A673 (cell line): ENCODE measurements around the gene DPP7. TPM values are rescaled to one million over a fixed set of nuclear protein-coding genes. Genes with fewer than 3 reads are reported as not detected.
A peak's percentile ranks its signal among the peaks of the same experiment; 100 is the strongest.

ENCODE experiments used
- BruUV-seq: library from RNA; stranded (reverse); fragments of 400-500 nt; replicated peaks from 2 replicates; lab custom pipeline; 2021; lab: Mats Ljungman, UMichigan
- CTCF ChIA-PET: fragments of 300-600 bp; sonication (Branson Sonifier 250); formaldehyde crosslinking; loops from one replicate; lab custom pipeline; 2022; ENCODE audit warnings: antibody characterized with exemption; lab: Charles Lee
- POLR2A ChIA-PET: fragments of 300-600 bp; sonication (Branson Sonifier 250); formaldehyde crosslinking; loops from one replicate; lab custom pipeline; 2022; ENCODE audit warnings: antibody characterized with exemption; ENCODE audit not compliant: low non-redundant PET; lab: Charles Lee
- DNase-seq: peaks from one replicate; pipeline ENCODE4 v3.0.0-alpha.2; 2015; ENCODE audit warnings: low spot score
- H3K27ac ChIP-seq: fragments of 200-600 bp; sonication (generic); 2 replicates; pipeline ENCODE4 v1.5.1; 2016; ENCODE audit warnings: mixed run types, low read depth, mild to moderate bottlenecking, mixed read lengths, antibody characterized with exemption, low read length; ENCODE audit not compliant: poor library complexity, severe bottlenecking
- H3K27me3 ChIP-seq: fragments of 200-600 bp; sonication (generic); replicated peaks from 2 replicates; pipeline ENCODE4 v1.6.1; 2017; ENCODE audit warnings: mixed run types, low read depth, mild to moderate bottlenecking, mixed read lengths, antibody characterized with exemption, low read length; ENCODE audit not compliant: insufficient read depth, poor library complexity
- H3K36me3 ChIP-seq: fragments of 200-600 bp; sonication (generic); 2 replicates; pipeline ENCODE4 v1.6.1; 2016; ENCODE audit warnings: mixed run types, mild to moderate bottlenecking, mixed read lengths, antibody characterized with exemption, low read length; ENCODE audit not compliant: insufficient read depth, poor library complexity, severe bottlenecking
- H3K4me1 ChIP-seq: fragments of 200-600 bp; sonication (generic); 2 replicates; pipeline ENCODE4 v1.6.1; 2017; ENCODE audit warnings: mixed run types, mild to moderate bottlenecking, mixed read lengths, antibody characterized with exemption, low read length; ENCODE audit not compliant: insufficient read depth, poor library complexity, severe bottlenecking
- H3K4me3 ChIP-seq: fragments of 200-600 bp; sonication (generic); 2 replicates; pipeline ENCODE4 v1.5.1; 2016; ENCODE audit warnings: low read depth, mixed run types, mild to moderate bottlenecking, mixed read lengths, low read length; ENCODE audit not compliant: poor library complexity, severe bottlenecking
- H3K9me3 ChIP-seq: fragments of 200-600 bp; sonication (generic); 2 replicates; pipeline ENCODE4 v1.6.1; 2016; ENCODE audit warnings: mixed run types, low read depth, mild to moderate bottlenecking, mixed read lengths, antibody characterized with exemption, low read length; ENCODE audit not compliant: poor library complexity, severe bottlenecking
- CTCF ChIP-seq: fragments of 300-800, 200-600 bp; sonication (generic); conservative IDR thresholded peaks from 2 replicates; pipeline ENCODE4 v1.5.1; 2017; ENCODE audit warnings: low read depth, mild to moderate bottlenecking, antibody characterized with exemption, low read length, moderate library complexity, mixed read lengths
- EZH2 ChIP-seq: fragments of 200-600 bp; sonication (generic); IDR thresholded peaks from 2 replicates; pipeline ENCODE4 v1.6.1; 2017; ENCODE audit warnings: borderline replicate concordance, low read depth, mild to moderate bottlenecking, mixed read lengths, antibody characterized with exemption, low read length; ENCODE audit not compliant: poor library complexity, severe bottlenecking
- intact Hi-C: fragments of 100-400 bp; cut with micrococcal nuclease; formaldehyde crosslinking; loops from one replicate; pipeline ENCODE4 v1.10.0; 2022; ENCODE audit not compliant: unreplicated experiment
- total RNA-seq: library from RNA; stranded (reverse); gene quantifications from 2 replicates; pipeline ENCODE4 v1.2.3, GENCODE V29; 2021

The DPP7 gene
- total RNA-seq, 1 experiment from 2014 or later, result 120 TPM

GRCh38 chr9:137134191-137134590 is 19.7 kb upstream of the DPP7 start:
- CTCF ChIA-PET, result interaction anchor here (0.7 kb wide), 1 partner anchor 62 kb away, joined by 6 read pairs; no protein-coding TSS in a partner anchor

GRCh38 chr9:137130176-137130755 is 15.7 kb upstream of the DPP7 start:
- POLR2A ChIA-PET, result interaction anchor here (0.5 to 1.2 kb wide), 2 partner anchors 111 to 987 kb away, joined by 5 to 7 read pairs; partner anchors contain the start of gene TUBB4B
- CTCF ChIA-PET, result interaction anchor here (0.7 to 1.1 kb wide), 5 partner anchors 46 to 106 kb away, joined by 3 to 12 read pairs (median 6); no protein-coding TSS in a partner anchor

More at GRCh38 chr9:137134191-137134590, 19.7 kb upstream of the DPP7 start:
- no peak overlapping the region for H3K27ac ChIP-seq
- TF ChIP-seq CTCF (no peak), EZH2 (no peak)
- intact Hi-C loops, result no loop called here
- no peaks in the 10 kb centered on the region for H3K4me1 ChIP-seq
- no peaks in the 10 kb centered on the region for H3K36me3 ChIP-seq
- BruUV-seq, result no TSS peak
- no peak overlapping the region for H3K4me3 ChIP-seq
- peaks cover 9% of the 10 kb centered on the region for H3K9me3 ChIP-seq
- H3K27me3 ChIP-seq, result peaks cover 59% of the 10 kb centered on the region
- POLR2A ChIA-PET, result no interaction called here
- DNase-seq, result no peak

More at GRCh38 chr9:137130176-137130755, 15.7 kb upstream of the DPP7 start:
- peaks cover 13% of the 10 kb centered on the region for H3K4me1 ChIP-seq
- no peaks in the 10 kb centered on the region for H3K36me3 ChIP-seq
- DNase-seq, result no peak
- BruUV-seq, result no TSS peak
- peak overlapping the region; percentile 79 for H3K4me3 ChIP-seq
- H3K9me3 ChIP-seq, result peaks cover 9% of the 10 kb centered on the region
- H3K27ac ChIP-seq, result peak overlapping the region; percentile 76
- intact Hi-C loops, result no loop called here
- peaks cover 23% of the 10 kb centered on the region for H3K27me3 ChIP-seq
- TF ChIP-seq CTCF, result no peak
- no peak for TF ChIP-seq EZH2
